ENCODE results near the gene HRH1. TPM values are rescaled to one million over a fixed set of nuclear protein-coding genes. Genes with fewer than 3 reads are reported as not detected.
A peak's percentile ranks its signal among the peaks of the same experiment; 100 is the strongest.
"Not testable (repeated sequence)": the region's sequence is repeated elsewhere in the genome, so short reads cannot be mapped to it uniquely, and the experiment has no call there.

The HRH1 gene
- total RNA-seq, 1 donor from 2014 or later = 28.6 TPM

- no peaks in the 10 kb centered on the region for H3K27me3 Mint-ChIP-seq (ENCODE audit: unreplicated experiment)
- no peak for TF ChIP-seq CTCF (IDR thresholded peaks at IDR 0.05)
- H3K4me3 Mint-ChIP-seq (ENCODE audit: unreplicated experiment) = no peak overlapping the region
- no peak overlapping the region for H3K27ac Mint-ChIP-seq (ENCODE audit: unreplicated experiment)
- DNase-seq (ENCODE audit: extremely low spot score, unreplicated experiment) = no peak
- no peaks in the 10 kb centered on the region for H3K9me3 Mint-ChIP-seq (ENCODE audit: unreplicated experiment)
- H3K4me1 Mint-ChIP-seq (ENCODE audit: unreplicated experiment) = peaks cover 38% of the 10 kb centered on the region
- peaks cover 16% of the 10 kb centered on the region for H3K36me3 Mint-ChIP-seq (ENCODE audit: unreplicated experiment)
These were observed 11.2 kb downstream of the HRH1 start for GRCh38 chr3:11165476-11165875.

GRCh38 chr3:11166807-11167400 lies 12.6 kb downstream of the HRH1 start:
- H3K27ac Mint-ChIP-seq (ENCODE audit: unreplicated experiment); H3K9me3 Mint-ChIP-seq (ENCODE audit: unreplicated experiment); DNase-seq (ENCODE audit: extremely low spot score, unreplicated experiment); H3K4me3 Mint-ChIP-seq (ENCODE audit: unreplicated experiment); H3K27me3 Mint-ChIP-seq (ENCODE audit: unreplicated experiment): not testable (repeated sequence)
- peaks cover 11% of the 10 kb centered on the region for H3K36me3 Mint-ChIP-seq (ENCODE audit: unreplicated experiment)
- peaks cover 48% of the 10 kb centered on the region for H3K4me1 Mint-ChIP-seq (ENCODE audit: unreplicated experiment)

- H3K27ac Mint-ChIP-seq (ENCODE audit: unreplicated experiment) = peak overlapping the region; percentile 4
- peaks cover 11% of the 10 kb centered on the region for H3K36me3 Mint-ChIP-seq (ENCODE audit: unreplicated experiment)
These were observed 13.3 kb downstream of the HRH1 start for GRCh38 chr3:11167590-11167989.

GRCh38 chr3:11168406-11168805 lies 14.1 kb downstream of the HRH1 start:
- Mint-ChIP-seq H3K36me3 (ENCODE audit: unreplicated experiment) (peaks cover 11% of the 10 kb centered on the region), H3K4me1 (ENCODE audit: unreplicated experiment) (peaks cover 52% of the 10 kb centered on the region), H3K9me3 (ENCODE audit: unreplicated experiment) (no peaks in the 10 kb centered on the region), H3K27ac (ENCODE audit: unreplicated experiment) (peak overlapping the region; percentile 45), H3K27me3 (ENCODE audit: unreplicated experiment) (no peaks in the 10 kb centered on the region), H3K4me3 (ENCODE audit: unreplicated experiment) (no peak overlapping the region)
- TF ChIP-seq CTCF (IDR thresholded peaks at IDR 0.05) = no peak
- no peak for DNase-seq (ENCODE audit: extremely low spot score, unreplicated experiment)

More at GRCh38 chr3:11167590-11167989, 13.3 kb downstream of the HRH1 start:
- TF ChIP-seq CTCF (IDR thresholded peaks at IDR 0.05) = no peak
- no peak overlapping the region for H3K4me3 Mint-ChIP-seq (ENCODE audit: unreplicated experiment)
- no peaks in the 10 kb centered on the region for H3K27me3 Mint-ChIP-seq (ENCODE audit: unreplicated experiment)
- no peaks in the 10 kb centered on the region for H3K9me3 Mint-ChIP-seq (ENCODE audit: unreplicated experiment)
- no peak for DNase-seq (ENCODE audit: extremely low spot score, unreplicated experiment)
- H3K4me1 Mint-ChIP-seq (ENCODE audit: unreplicated experiment) = peaks cover 53% of the 10 kb centered on the region

GRCh38 chr3:11168881-11169805 lies 14.8 kb downstream of the HRH1 start:
- H3K4me1 Mint-ChIP-seq (ENCODE audit: unreplicated experiment) = peaks cover 59% of the 10 kb centered on the region
- H3K9me3 Mint-ChIP-seq (ENCODE audit: unreplicated experiment) = no peaks in the 10 kb centered on the region
- H3K4me3 Mint-ChIP-seq (ENCODE audit: unreplicated experiment) = no peak overlapping the region

More at GRCh38 chr3:11168881-11169805, 14.8 kb downstream of the HRH1 start:
- DNase-seq (ENCODE audit: extremely low spot score, unreplicated experiment) = no peak
- peaks cover 11% of the 10 kb centered on the region for H3K36me3 Mint-ChIP-seq (ENCODE audit: unreplicated experiment)
- no peaks in the 10 kb centered on the region for H3K27me3 Mint-ChIP-seq (ENCODE audit: unreplicated experiment)
- H3K27ac Mint-ChIP-seq (ENCODE audit: unreplicated experiment) = peak overlapping the region; percentile 59
- no peak for TF ChIP-seq CTCF (IDR thresholded peaks at IDR 0.05)

Measured in osteocyte (in vitro differentiated cells).